H9 (cell line): ENCODE data around the gene HMGB4. TPM values are rescaled to one million over a fixed set of nuclear protein-coding genes. Genes with fewer than 3 reads are reported as not detected.

Experiments used
- DNase-seq: peaks from one replicate; pipeline ENCODE4 v3.0.0-alpha.2; 2017
- H2AFZ ChIP-seq: one replicate; pipeline ENCODE4 v1.6.1; 2013; ENCODE audit warnings: mild to moderate bottlenecking, low read length, control low read depth, moderate library complexity
- H2AK5ac ChIP-seq: 2 replicates; pipeline ENCODE4 v1.6.1; 2013; ENCODE audit warnings: low read length, control low read depth, mixed read lengths; ENCODE audit not compliant: insufficient read length
- H2BK120ac ChIP-seq: one replicate; pipeline ENCODE4 v1.6.1; 2013; ENCODE audit warnings: low read depth, mild to moderate bottlenecking, low read length, control low read depth, inconsistent platforms; ENCODE audit not compliant: poor library complexity, severe bottlenecking
- H2BK12ac ChIP-seq: 2 replicates; pipeline ENCODE4 v1.6.1; 2013; ENCODE audit warnings: low read length, control low read depth, mixed read lengths, low read depth; ENCODE audit not compliant: insufficient read length
- H2BK15ac ChIP-seq: 2 replicates; pipeline ENCODE4 v1.6.1; 2013; ENCODE audit warnings: low read depth, low read length, control low read depth
- H2BK20ac ChIP-seq: one replicate; pipeline ENCODE4 v1.6.1; 2013; ENCODE audit warnings: low read depth, mild to moderate bottlenecking, low read length, control low read depth, inconsistent platforms; ENCODE audit not compliant: poor library complexity, severe bottlenecking
- H2BK5ac ChIP-seq: 2 replicates; pipeline ENCODE4 v1.6.1; 2013; ENCODE audit warnings: low read length, control low read depth, mixed read lengths; ENCODE audit not compliant: insufficient read length
- H3K14ac ChIP-seq: 2 replicates; pipeline ENCODE4 v1.6.1; 2013; ENCODE audit warnings: low read length, control low read depth; ENCODE audit not compliant: insufficient read depth
- H3K18ac ChIP-seq: 2 replicates; pipeline ENCODE4 v1.6.1; 2013; ENCODE audit warnings: low read depth, mild to moderate bottlenecking, mixed read lengths, low read length, control low read depth; ENCODE audit not compliant: insufficient read length
- H3K23ac ChIP-seq: 2 replicates; pipeline ENCODE4 v1.6.1; 2013; ENCODE audit warnings: low read length, control low read depth, mixed read lengths, low read depth; ENCODE audit not compliant: insufficient read length
- H3K23me2 ChIP-seq: 2 replicates; pipeline ENCODE4 v1.6.1; 2013; ENCODE audit warnings: low read depth, mild to moderate bottlenecking, mixed read lengths, low read length, control low read depth; ENCODE audit not compliant: insufficient read length, poor library complexity, severe bottlenecking
- H3K27ac ChIP-seq: 2 replicates; pipeline ENCODE4 v1.5.1; 2013; ENCODE audit warnings: low read length, control low read depth, mixed read lengths, low read depth; ENCODE audit not compliant: insufficient read length
- H3K27me3 ChIP-seq: 2 replicates; pipeline ENCODE4 v1.6.1; 2013; ENCODE audit warnings: low read length, control low read depth, inconsistent platforms; ENCODE audit not compliant: insufficient read depth
- H3K4ac ChIP-seq: 2 replicates; pipeline ENCODE4 v1.6.1; 2013; ENCODE audit warnings: low read depth, mild to moderate bottlenecking, control low read depth, inconsistent platforms, low read length, moderate library complexity
- H3K4me1 ChIP-seq: 2 replicates; pipeline ENCODE4 v1.6.1; 2013; ENCODE audit warnings: low read length, control low read depth, inconsistent platforms; ENCODE audit not compliant: insufficient read depth
- H3K4me2 ChIP-seq: 2 replicates; pipeline ENCODE4 v1.6.1; 2013; ENCODE audit warnings: low read length, control low read depth, mixed read lengths; ENCODE audit not compliant: insufficient read length, insufficient read depth
- H3K56ac ChIP-seq: 2 replicates; pipeline ENCODE4 v1.6.1; 2013; ENCODE audit warnings: low read depth, mild to moderate bottlenecking, mixed read lengths, low read length, control low read depth; ENCODE audit not compliant: insufficient read length
- H3K79me1 ChIP-seq: 2 replicates; pipeline ENCODE4 v1.6.1; 2013; ENCODE audit warnings: low read depth, mild to moderate bottlenecking, moderate library complexity, low read length, control low read depth, inconsistent platforms; ENCODE audit not compliant: insufficient read depth, poor library complexity, severe bottlenecking
- H3K79me2 ChIP-seq: 2 replicates; pipeline ENCODE4 v1.6.1; 2013; ENCODE audit warnings: low read length, control low read depth, inconsistent platforms; ENCODE audit not compliant: insufficient read depth
- H3K9ac ChIP-seq: 2 replicates; pipeline ENCODE4 v1.6.1; 2013; ENCODE audit warnings: low read length, control low read depth, mixed read lengths; ENCODE audit not compliant: insufficient read length; ENCODE audit errors: extremely low read depth
- H3K9me3 ChIP-seq: one replicate; pipeline ENCODE4 v1.6.1; 2013; ENCODE audit warnings: low read depth, low read length, inconsistent platforms; ENCODE audit not compliant: control insufficient read depth
- H3T11ph ChIP-seq: one replicate; pipeline ENCODE4 v1.6.1; 2013; ENCODE audit warnings: mild to moderate bottlenecking, low read length, control low read depth, inconsistent platforms
- H4K20me1 ChIP-seq: one replicate; pipeline ENCODE4 v1.6.1; 2013; ENCODE audit not compliant: control insufficient read depth, insufficient read length, insufficient read depth
- H4K5ac ChIP-seq: 2 replicates; pipeline ENCODE4 v1.6.1; 2013; ENCODE audit warnings: low read depth, mild to moderate bottlenecking, mixed read lengths, low read length, control low read depth; ENCODE audit not compliant: insufficient read length
- H4K8ac ChIP-seq: replicated peaks from 2 replicates; pipeline ENCODE4 v1.6.1; 2013; ENCODE audit warnings: low read length, control low read depth, mixed read lengths, low read depth; ENCODE audit not compliant: insufficient read length
- H4K91ac ChIP-seq: 2 replicates; pipeline ENCODE4 v1.6.1; 2013; ENCODE audit warnings: low read depth, mild to moderate bottlenecking, moderate library complexity, mixed read lengths, low read length, control low read depth; ENCODE audit not compliant: insufficient read length
- H3K27ac Mint-ChIP-seq, 3 experiments: 2 replicates in 2 of 3; 3 replicates in 1 of 3; pipeline ENCODE4 v1.8.0; 2020 to 2021; ENCODE audit warnings: mixed read lengths in 3 of 3, mild to moderate bottlenecking in 1 of 3, moderate library complexity in 1 of 3
- H3K27me3 Mint-ChIP-seq: 2 replicates; pipeline ENCODE4 v1.8.0; 2021; ENCODE audit warnings: low read depth, mild to moderate bottlenecking, moderate library complexity, mixed read lengths
- H3K36me3 Mint-ChIP-seq, 3 experiments: 2 replicates in 2 of 3; 3 replicates in 1 of 3; pipeline ENCODE4 v1.8.0; 2020 to 2021; ENCODE audit warnings: low read depth in 3 of 3, mixed read lengths in 3 of 3; ENCODE audit not compliant: insufficient read depth in 1 of 3
- H3K4me1 Mint-ChIP-seq, 2 experiments: 2 replicates each; pipeline ENCODE4 v1.8.0; 2020; ENCODE audit warnings: mixed read lengths in 2 of 2
- H3K4me3 Mint-ChIP-seq, 2 experiments: 2 replicates in 1 of 2; 3 replicates in 1 of 2; pipeline ENCODE4 v1.8.0; 2020 to 2021; ENCODE audit warnings: mild to moderate bottlenecking in 2 of 2, mixed read lengths in 2 of 2, moderate library complexity in 1 of 2
- H3K9me3 Mint-ChIP-seq, 2 experiments: 2 replicates in 1 of 2; 3 replicates in 1 of 2; pipeline ENCODE4 v1.8.0; 2020; ENCODE audit warnings: mild to moderate bottlenecking in 2 of 2, mixed read lengths in 2 of 2, moderate library complexity in 1 of 2
- WGBS: extraction: QIAGEN DNeasy Blood & Tissue Kit; methylation state at CpG from one replicate; pipeline ENCODE4 v1.1.7; 2013; ENCODE audit warnings: missing lambda C conversion rate, low lambda C conversion rate, mixed read lengths; ENCODE audit not compliant: insufficient read length; ENCODE audit errors: extremely low coverage; 5-methylcytosine and 5-hydroxymethylcytosine counted together
- total RNA-seq: library from RNA; stranded (reverse); gene quantifications from 2 replicates; pipeline ENCODE4 v1.2.1, GENCODE V29; 2021
- TF ChIP-seq, protein P1 (sequence below): fragments of 200-600 bp; sonication (generic); conservative IDR thresholded peaks from 3 replicates; pipeline ENCODE4 v1.8.0; 2021; ENCODE audit warnings: antibody characterized with exemption, mild to moderate bottlenecking

Gene HMGB4
- total RNA-seq, 1 experiment from 2014 or later, result not detected

DNA sequence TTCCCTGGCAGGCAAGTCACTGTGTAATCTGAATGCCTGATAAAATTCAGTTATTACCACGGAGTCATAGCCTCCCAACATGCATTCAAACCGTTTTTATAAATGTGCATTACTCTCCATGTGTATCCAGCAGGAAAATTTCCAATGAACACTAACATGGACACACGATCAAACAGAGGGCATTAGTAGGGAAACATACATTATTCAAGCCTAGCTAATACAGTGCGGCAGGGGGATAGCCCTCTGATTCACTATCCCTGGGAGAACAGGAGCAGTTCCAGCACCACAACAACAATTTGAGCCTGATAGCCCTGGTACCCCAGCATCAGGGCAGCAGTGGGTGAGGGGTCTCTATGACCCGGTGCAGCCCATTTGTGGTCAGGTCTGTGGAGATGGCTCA is 35.8 kb upstream of the HMGB4 start:
- H4K8ac ChIP-seq, result no peak overlapping the region
- no peaks in the 10 kb centered on the region for H3K79me2 ChIP-seq
- TF ChIP-seq, protein P1, sequence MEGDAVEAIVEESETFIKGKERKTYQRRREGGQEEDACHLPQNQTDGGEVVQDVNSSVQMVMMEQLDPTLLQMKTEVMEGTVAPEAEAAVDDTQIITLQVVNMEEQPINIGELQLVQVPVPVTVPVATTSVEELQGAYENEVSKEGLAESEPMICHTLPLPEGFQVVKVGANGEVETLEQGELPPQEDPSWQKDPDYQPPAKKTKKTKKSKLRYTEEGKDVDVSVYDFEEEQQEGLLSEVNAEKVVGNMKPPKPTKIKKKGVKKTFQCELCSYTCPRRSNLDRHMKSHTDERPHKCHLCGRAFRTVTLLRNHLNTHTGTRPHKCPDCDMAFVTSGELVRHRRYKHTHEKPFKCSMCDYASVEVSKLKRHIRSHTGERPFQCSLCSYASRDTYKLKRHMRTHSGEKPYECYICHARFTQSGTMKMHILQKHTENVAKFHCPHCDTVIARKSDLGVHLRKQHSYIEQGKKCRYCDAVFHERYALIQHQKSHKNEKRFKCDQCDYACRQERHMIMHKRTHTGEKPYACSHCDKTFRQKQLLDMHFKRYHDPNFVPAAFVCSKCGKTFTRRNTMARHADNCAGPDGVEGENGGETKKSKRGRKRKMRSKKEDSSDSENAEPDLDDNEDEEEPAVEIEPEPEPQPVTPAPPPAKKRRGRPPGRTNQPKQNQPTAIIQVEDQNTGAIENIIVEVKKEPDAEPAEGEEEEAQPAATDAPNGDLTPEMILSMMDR, result no peak
- no peak overlapping the region for H2AFZ ChIP-seq
- no peak overlapping the region for H2AK5ac ChIP-seq
- no peak overlapping the region for H2BK15ac ChIP-seq
- H3K23me2 ChIP-seq, result no peaks in the 10 kb centered on the region
- Mint-ChIP-seq H3K27me3 (peaks cover 1% of the 10 kb centered on the region; the same call in 1 of the 2 replicates), H3K36me3 (peaks cover 23 to 33% (median 31%) of the 10 kb centered on the region in 3 experiments), H3K27ac (no peak overlapping the region), H3K4me1 (no peaks in the 10 kb centered on the region), H3K4me3 (no peak overlapping the region), H3K9me3 (peaks cover 40 to 41% of the 10 kb centered on the region in 2 experiments)
- no peaks in the 10 kb centered on the region for H3K4me1 ChIP-seq
- no peak overlapping the region for H3K4ac ChIP-seq
- WGBS, result no CpG with 5 or more reads among the region's 5 CpGs
- no peaks in the 10 kb centered on the region for H3K27me3 ChIP-seq
- DNase-seq, result no peak
- H2BK5ac ChIP-seq, result no peak overlapping the region
- H2BK12ac ChIP-seq, result no peak overlapping the region
- H4K5ac ChIP-seq, result no peak overlapping the region
- no peaks in the 10 kb centered on the region for H4K20me1 ChIP-seq
- no peak overlapping the region for H3K23ac ChIP-seq
- no peak overlapping the region for H3K27ac ChIP-seq
- H3K14ac ChIP-seq, result no peak overlapping the region; the same call in 1 of the 2 replicates
- H3K56ac ChIP-seq, result no peak overlapping the region
- no peak overlapping the region for H4K91ac ChIP-seq
- H3K9ac ChIP-seq, result no peak overlapping the region
- H3T11ph ChIP-seq, result no peak overlapping the region
- H2BK120ac ChIP-seq, result no peak overlapping the region
- H3K79me1 ChIP-seq, result no peaks in the 10 kb centered on the region
- no peak overlapping the region for H3K4me2 ChIP-seq
- no peak overlapping the region for H3K18ac ChIP-seq
- no peak overlapping the region for H2BK20ac ChIP-seq
- H3K9me3 ChIP-seq, result peaks cover 5% of the 10 kb centered on the region
